Neural cell (in vitro differentiated cells): ENCODE results near the gene RALGAPB.

Source experiments
- EZH2 ChIP-seq: fragments of 200-600, 300-800 bp; shearing (Covaris generic), sonication (generic); IDR thresholded peaks from 2 replicates; pipeline ENCODE4 v1.6.1; 2014; ENCODE audit warnings: antibody characterized with exemption, low read length, borderline replicate concordance, mild to moderate bottlenecking; ENCODE audit not compliant: insufficient read depth, poor library complexity, severe bottlenecking
- SMC3 ChIP-seq: fragments of 450-650 bp; conservative IDR thresholded peaks from 2 replicates; pipeline ENCODE4 v1.6.1; 2014; ENCODE audit warnings: antibody characterized with exemption, mild to moderate bottlenecking, moderate library complexity; ENCODE audit not compliant: poor library complexity
- TAF1 ChIP-seq: IDR thresholded peaks from 2 replicates; pipeline ENCODE4 v1.6.1; 2012; ENCODE audit warnings: low read depth
- TF ChIP-seq, protein P1 (sequence below): fragments of 450-650 bp; IDR thresholded peaks from 2 replicates; pipeline ENCODE4 v1.5.1; 2014; ENCODE audit warnings: antibody characterized with exemption, mild to moderate bottlenecking, moderate library complexity; ENCODE audit not compliant: poor library complexity, severe bottlenecking
- TF ChIP-seq, protein P2 (sequence below): IDR thresholded peaks from 2 replicates; pipeline ENCODE4 v1.6.1; 2012; ENCODE audit warnings: borderline replicate concordance

DNA sequence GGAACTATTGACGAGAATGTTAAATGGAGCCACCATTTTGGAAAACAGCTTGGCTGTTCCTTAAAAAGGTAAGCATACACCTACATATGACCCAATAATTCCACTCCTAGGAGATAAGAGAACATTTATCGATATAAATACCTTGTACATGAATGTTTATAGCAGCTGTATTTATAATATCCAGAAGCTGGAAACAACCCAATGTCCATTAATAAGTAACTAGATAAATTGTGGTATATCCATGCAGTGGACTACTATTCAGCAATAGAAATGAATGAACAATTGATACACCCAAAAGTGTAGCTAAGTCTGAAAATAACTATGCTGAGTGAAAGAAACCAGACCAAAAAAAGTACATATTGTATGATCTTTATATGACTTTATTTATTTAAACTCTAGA lies 66.1 kb downstream of the RALGAPB start:
- TF ChIP-seq TAF1, result no peak
- TF ChIP-seq SMC3, result no peak
- TF ChIP-seq, protein P1, sequence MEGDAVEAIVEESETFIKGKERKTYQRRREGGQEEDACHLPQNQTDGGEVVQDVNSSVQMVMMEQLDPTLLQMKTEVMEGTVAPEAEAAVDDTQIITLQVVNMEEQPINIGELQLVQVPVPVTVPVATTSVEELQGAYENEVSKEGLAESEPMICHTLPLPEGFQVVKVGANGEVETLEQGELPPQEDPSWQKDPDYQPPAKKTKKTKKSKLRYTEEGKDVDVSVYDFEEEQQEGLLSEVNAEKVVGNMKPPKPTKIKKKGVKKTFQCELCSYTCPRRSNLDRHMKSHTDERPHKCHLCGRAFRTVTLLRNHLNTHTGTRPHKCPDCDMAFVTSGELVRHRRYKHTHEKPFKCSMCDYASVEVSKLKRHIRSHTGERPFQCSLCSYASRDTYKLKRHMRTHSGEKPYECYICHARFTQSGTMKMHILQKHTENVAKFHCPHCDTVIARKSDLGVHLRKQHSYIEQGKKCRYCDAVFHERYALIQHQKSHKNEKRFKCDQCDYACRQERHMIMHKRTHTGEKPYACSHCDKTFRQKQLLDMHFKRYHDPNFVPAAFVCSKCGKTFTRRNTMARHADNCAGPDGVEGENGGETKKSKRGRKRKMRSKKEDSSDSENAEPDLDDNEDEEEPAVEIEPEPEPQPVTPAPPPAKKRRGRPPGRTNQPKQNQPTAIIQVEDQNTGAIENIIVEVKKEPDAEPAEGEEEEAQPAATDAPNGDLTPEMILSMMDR, result no peak
- TF ChIP-seq, protein P2, sequence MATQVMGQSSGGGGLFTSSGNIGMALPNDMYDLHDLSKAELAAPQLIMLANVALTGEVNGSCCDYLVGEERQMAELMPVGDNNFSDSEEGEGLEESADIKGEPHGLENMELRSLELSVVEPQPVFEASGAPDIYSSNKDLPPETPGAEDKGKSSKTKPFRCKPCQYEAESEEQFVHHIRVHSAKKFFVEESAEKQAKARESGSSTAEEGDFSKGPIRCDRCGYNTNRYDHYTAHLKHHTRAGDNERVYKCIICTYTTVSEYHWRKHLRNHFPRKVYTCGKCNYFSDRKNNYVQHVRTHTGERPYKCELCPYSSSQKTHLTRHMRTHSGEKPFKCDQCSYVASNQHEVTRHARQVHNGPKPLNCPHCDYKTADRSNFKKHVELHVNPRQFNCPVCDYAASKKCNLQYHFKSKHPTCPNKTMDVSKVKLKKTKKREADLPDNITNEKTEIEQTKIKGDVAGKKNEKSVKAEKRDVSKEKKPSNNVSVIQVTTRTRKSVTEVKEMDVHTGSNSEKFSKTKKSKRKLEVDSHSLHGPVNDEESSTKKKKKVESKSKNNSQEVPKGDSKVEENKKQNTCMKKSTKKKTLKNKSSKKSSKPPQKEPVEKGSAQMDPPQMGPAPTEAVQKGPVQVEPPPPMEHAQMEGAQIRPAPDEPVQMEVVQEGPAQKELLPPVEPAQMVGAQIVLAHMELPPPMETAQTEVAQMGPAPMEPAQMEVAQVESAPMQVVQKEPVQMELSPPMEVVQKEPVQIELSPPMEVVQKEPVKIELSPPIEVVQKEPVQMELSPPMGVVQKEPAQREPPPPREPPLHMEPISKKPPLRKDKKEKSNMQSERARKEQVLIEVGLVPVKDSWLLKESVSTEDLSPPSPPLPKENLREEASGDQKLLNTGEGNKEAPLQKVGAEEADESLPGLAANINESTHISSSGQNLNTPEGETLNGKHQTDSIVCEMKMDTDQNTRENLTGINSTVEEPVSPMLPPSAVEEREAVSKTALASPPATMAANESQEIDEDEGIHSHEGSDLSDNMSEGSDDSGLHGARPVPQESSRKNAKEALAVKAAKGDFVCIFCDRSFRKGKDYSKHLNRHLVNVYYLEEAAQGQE, result no peak
- TF ChIP-seq EZH2, result no peak
